ENCODE data around the gene KCNT2.

KCNT2 gene

DNA sequence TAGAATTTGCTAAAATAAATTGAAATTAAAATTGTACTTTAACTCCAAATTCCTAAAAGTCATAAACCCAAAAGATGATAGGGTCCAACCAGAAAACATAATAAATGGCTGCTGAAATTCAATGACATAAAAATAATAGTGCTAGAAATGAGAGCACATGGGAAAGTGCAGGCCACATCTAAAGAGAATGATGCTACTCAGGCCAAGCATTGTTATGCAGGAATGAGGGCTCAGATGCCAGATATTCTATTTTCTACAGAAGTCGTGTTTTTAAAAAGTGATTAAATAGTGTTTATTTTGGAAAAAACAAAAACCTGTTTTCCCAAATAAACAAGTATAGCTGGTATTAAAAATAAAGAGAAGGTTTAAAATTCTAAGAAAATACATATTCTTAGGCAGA is 234.4 kb downstream of the KCNT2 start (continued):
- TF ChIP-seq, protein P1, sequence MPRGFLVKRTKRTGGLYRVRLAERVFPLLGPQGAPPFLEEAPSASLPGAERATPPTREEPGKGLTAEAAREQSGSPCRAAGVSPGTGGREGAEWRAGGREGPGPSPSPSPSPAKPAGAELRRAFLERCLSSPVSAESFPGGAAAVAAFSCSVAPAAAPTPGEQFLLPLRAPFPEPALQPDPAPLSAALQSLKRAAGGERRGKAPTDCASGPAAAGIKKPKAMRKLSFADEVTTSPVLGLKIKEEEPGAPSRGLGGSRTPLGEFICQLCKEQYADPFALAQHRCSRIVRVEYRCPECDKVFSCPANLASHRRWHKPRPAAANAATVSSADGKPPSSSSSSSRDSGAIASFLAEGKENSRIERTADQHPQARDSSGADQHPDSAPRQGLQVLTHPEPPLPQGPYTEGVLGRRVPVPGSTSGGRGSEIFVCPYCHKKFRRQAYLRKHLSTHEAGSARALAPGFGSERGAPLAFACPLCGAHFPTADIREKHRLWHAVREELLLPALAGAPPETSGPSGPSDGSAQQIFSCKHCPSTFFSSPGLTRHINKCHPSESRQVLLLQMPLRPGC (tag by site-specific recombination; IDR thresholded peaks at IDR 0.05): no peak
- TF ChIP-seq, protein P2, sequence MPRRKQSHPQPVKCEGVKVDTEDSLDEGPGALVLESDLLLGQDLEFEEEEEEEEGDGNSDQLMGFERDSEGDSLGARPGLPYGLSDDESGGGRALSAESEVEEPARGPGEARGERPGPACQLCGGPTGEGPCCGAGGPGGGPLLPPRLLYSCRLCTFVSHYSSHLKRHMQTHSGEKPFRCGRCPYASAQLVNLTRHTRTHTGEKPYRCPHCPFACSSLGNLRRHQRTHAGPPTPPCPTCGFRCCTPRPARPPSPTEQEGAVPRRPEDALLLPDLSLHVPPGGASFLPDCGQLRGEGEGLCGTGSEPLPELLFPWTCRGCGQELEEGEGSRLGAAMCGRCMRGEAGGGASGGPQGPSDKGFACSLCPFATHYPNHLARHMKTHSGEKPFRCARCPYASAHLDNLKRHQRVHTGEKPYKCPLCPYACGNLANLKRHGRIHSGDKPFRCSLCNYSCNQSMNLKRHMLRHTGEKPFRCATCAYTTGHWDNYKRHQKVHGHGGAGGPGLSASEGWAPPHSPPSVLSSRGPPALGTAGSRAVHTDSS (tag by site-specific recombination; IDR thresholded peaks at IDR 0.05): no peak

DNA sequence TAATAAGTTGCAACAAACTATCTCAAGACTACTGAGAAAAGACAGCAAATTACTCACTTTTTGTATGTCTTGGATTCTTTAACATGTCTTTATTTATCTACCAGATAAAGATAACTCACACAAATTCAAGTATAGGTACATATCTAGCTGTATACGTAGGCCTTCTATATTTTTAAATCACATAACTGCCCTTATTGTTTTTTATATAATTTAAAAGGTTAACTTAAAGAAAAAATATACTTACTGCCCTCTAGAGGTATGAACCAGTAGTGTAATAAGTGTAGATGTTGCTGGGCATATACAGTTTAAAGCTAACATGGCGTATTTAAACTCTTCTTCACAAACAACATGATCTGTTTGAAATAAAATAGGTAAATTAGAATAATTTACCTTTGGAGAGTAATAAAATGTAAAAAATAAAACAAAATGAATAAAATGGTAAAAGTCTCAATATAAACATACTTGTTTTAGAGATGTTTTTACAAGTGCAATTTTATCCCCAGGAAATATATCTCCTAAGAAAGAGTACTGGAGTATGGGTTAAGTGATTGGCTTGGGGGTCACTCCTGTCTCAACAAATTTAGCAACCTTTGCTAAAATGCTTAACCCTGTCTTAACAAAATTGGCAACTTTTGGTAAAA is 235.2 kb downstream of the KCNT2 start:
- ChIA-PET CTCF (interaction anchor here (1.0 to 1.5 kb wide), 4 partner anchors 8 to 172 kb away, joined by 3 to 4 read pairs (median 4); no protein-coding TSS in a partner anchor), POLR2A (no interaction called here)
- H3K4me3 ChIP-seq (ENCODE audit: low read depth, low read length): no peak overlapping the region
- TF ChIP-seq, protein P3, sequence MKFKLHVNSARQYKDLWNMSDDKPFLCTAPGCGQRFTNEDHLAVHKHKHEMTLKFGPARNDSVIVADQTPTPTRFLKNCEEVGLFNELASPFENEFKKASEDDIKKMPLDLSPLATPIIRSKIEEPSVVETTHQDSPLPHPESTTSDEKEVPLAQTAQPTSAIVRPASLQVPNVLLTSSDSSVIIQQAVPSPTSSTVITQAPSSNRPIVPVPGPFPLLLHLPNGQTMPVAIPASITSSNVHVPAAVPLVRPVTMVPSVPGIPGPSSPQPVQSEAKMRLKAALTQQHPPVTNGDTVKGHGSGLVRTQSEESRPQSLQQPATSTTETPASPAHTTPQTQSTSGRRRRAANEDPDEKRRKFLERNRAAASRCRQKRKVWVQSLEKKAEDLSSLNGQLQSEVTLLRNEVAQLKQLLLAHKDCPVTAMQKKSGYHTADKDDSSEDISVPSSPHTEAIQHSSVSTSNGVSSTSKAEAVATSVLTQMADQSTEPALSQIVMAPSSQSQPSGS (tag by site-specific recombination; IDR thresholded peaks at IDR 0.05; ENCODE audit: low read depth): no peak
- TF ChIP-seq ZNF585B (tag by site-specific recombination; IDR thresholded peaks at IDR 0.05) (no peak), ZNF610 (tag by site-specific recombination; IDR thresholded peaks at IDR 0.05; ENCODE audit: borderline replicate concordance) (no peak), ZBTB1 (tag by site-specific recombination; IDR thresholded peaks at IDR 0.05) (no peak), ZNF791 (tag by site-specific recombination; IDR thresholded peaks at IDR 0.05) (no peak), ZNF202 (tag by site-specific recombination; IDR thresholded peaks at IDR 0.05; ENCODE audit: borderline replicate concordance) (no peak), ZBTB17 (tag by site-specific recombination; IDR thresholded peaks at IDR 0.05) (no peak), TCF7L2 (IDR thresholded peaks at IDR 0.05; ENCODE audit: borderline replicate concordance, low read depth, low read length) (no peak), ZFHX2 (tag by site-specific recombination; conservative IDR thresholded peaks at IDR 0.05) (no peak)
- no peaks in the 10 kb centered on the region for H3K4me1 ChIP-seq (ENCODE audit: control insufficient read depth, insufficient read depth, low read length)
- no peaks in the 10 kb centered on the region for H3K36me3 ChIP-seq (ENCODE audit: control insufficient read depth in 2 of 2, insufficient read depth in 1 of 2, low read length in 2 of 2)
- H3K9me3 ChIP-seq (ENCODE audit: control insufficient read depth, insufficient read depth, low read depth, low read length): no peaks in the 10 kb centered on the region
- no peak overlapping the region for H3K27ac ChIP-seq (ENCODE audit: extremely low read depth, low read depth, low read length)

DNA sequence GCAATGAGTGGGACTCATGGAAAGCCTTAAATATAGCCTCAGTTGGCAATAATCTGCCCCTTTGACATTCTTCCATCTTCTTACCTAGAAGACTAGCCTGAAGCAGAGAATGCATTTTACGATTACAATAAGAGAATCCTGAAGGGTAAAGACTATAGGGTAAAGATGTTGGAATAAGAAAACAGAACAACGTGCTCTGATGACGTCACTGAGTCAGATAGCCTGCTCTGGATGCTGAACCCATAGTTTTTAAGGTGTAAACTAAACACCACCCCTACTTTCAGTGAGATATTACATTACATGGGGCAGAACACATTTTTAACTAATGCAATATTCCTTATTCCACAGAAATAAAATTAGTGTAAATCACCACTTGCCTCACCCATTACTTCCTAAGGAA is 240.4 kb downstream of the KCNT2 start:
- CTCF ChIA-PET: no interaction called here
- Histone ChIP-seq H3K4me3 (ENCODE audit: low read depth, low read length) (no peak overlapping the region), H3K27ac (ENCODE audit: extremely low read depth, low read depth, low read length) (no peak overlapping the region), H3K36me3 (ENCODE audit: control insufficient read depth in 2 of 2, insufficient read depth in 1 of 2, low read length in 2 of 2) (no peaks in the 10 kb centered on the region), H3K4me1 (ENCODE audit: control insufficient read depth, insufficient read depth, low read length) (no peaks in the 10 kb centered on the region), H3K9me3 (ENCODE audit: control insufficient read depth, insufficient read depth, low read depth, low read length) (no peaks in the 10 kb centered on the region)
- POLR2A ChIA-PET: no interaction called here
- TF ChIP-seq, protein P3 (tag by site-specific recombination; IDR thresholded peaks at IDR 0.05; ENCODE audit: low read depth): peak; percentile 61
- TF ChIP-seq, protein P4, sequence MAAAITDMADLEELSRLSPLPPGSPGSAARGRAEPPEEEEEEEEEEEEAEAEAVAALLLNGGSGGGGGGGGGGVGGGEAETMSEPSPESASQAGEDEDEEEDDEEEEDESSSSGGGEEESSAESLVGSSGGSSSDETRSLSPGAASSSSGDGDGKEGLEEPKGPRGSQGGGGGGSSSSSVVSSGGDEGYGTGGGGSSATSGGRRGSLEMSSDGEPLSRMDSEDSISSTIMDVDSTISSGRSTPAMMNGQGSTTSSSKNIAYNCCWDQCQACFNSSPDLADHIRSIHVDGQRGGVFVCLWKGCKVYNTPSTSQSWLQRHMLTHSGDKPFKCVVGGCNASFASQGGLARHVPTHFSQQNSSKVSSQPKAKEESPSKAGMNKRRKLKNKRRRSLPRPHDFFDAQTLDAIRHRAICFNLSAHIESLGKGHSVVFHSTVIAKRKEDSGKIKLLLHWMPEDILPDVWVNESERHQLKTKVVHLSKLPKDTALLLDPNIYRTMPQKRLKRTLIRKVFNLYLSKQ (tag by site-specific recombination; IDR thresholded peaks at IDR 0.05; ENCODE audit: borderline replicate concordance): no peak
